Activated naive CD8-positive, alpha-beta T cell treated with anti-CD3 and anti-CD28 coated beads, Interleukin-2, amount 50 U/mL, for 16 hours (primary cell): ENCODE measurements around the gene PER2.

Experiments
- DNase-seq: peaks from one replicate; pipeline ENCODE4 v3.0.0-alpha.2; 2020; ENCODE audit warnings: low read depth, low spot score

PER2 gene

GRCh38 chr2:238247841-238248453 is 40.5 kb downstream of the PER2 start:
- DNase-seq: no peak

GRCh38 chr2:238247002-238247822 is 41.2 kb downstream of the PER2 start:
- DNase-seq: no peak

GRCh38 chr2:238244151-238244550 is 44.3 kb downstream of the PER2 start:
- DNase-seq: no peak

- no peak for DNase-seq
Observed at GRCh38 chr2:238243496-238244076, 44.8 kb downstream of the PER2 start.

- no peak for DNase-seq
Observed at GRCh38 chr2:238242731-238243495, 45.5 kb downstream of the PER2 start.

GRCh38 chr2:238241970-238242369 is 46.4 kb downstream of the PER2 start:
- no peak for DNase-seq

GRCh38 chr2:238240757-238241711 is 47.4 kb downstream of the PER2 start:
- no peak for DNase-seq

GRCh38 chr2:238239863-238240756 is 48.3 kb downstream of the PER2 start, which contains the start of gene HES6:
HES6 (minus strand) TSS chr2:238240038; CDS start chr2:238239905, 133 bp downstream.
- peak; percentile 51 for DNase-seq

- no peak for DNase-seq
Observed at GRCh38 chr2:238239543-238239862, 48.9 kb downstream of the PER2 start.

GRCh38 chr2:238238766-238239542 is 49.5 kb downstream of the PER2 start:
- DNase-seq: no peak

- DNase-seq: no peak
Observed at GRCh38 chr2:238238311-238238765, 50.1 kb downstream of the PER2 start.

- no peak for DNase-seq
Observed at GRCh38 chr2:238237431-238238135, 50.8 kb downstream of the PER2 start.

- DNase-seq: no peak
Observed at GRCh38 chr2:238236571-238236970, 51.8 kb downstream of the PER2 start.

- DNase-seq: no peak
Observed at GRCh38 chr2:238235856-238236255, 52.6 kb downstream of the PER2 start.

GRCh38 chr2:238235331-238235732 is 53.1 kb downstream of the PER2 start:
- no peak for DNase-seq

- DNase-seq: no peak
Observed at GRCh38 chr2:238233625-238234024, 54.8 kb downstream of the PER2 start.

GRCh38 chr2:238231809-238232208 is 56.6 kb downstream of the PER2 start:
- no peak for DNase-seq

- DNase-seq: peak; percentile 55
Observed at GRCh38 chr2:238231251-238231793, 57.1 kb downstream of the PER2 start.
